CD4-positive, alpha-beta T cell treated with Interleukin-4 for 1 hour (primary cell): Measurements from ENCODE around the gene EFNA1.

ENCODE experiments used
- DNase-seq, 2 donors: peaks; one replicate each; pipeline ENCODE4 v3.0.0-alpha.2; 2020 to 2022

EFNA1 gene

GRCh38 chr1:155176544-155177071 is 48.9 kb downstream of the EFNA1 start:
- DNase-seq = peak; percentile 85 to 86

- peak in 1 of 2 donors; percentile 2 for DNase-seq
Observed at GRCh38 chr1:155177192-155177917, 49.7 kb downstream of the EFNA1 start.

- peak in 1 of 2 donors; percentile 9 for DNase-seq
Observed at GRCh38 chr1:155177918-155178281, 50.2 kb downstream of the EFNA1 start.

GRCh38 chr1:155178441-155179111 is 50.9 kb downstream of the EFNA1 start:
- DNase-seq = peak in 1 of 2 donors; percentile 36

- no peak for DNase-seq
Observed at GRCh38 chr1:155179112-155180031, 51.7 kb downstream of the EFNA1 start.

GRCh38 chr1:155181371-155182051 is 53.8 kb downstream of the EFNA1 start:
- no peak for DNase-seq

- DNase-seq = no peak
Observed at GRCh38 chr1:155182052-155182550, 54.4 kb downstream of the EFNA1 start.

- no peak for DNase-seq
Observed at GRCh38 chr1:155183775-155184221, 56.1 kb downstream of the EFNA1 start.

GRCh38 chr1:155184351-155184811 is 56.7 kb downstream of the EFNA1 start:
- no peak for DNase-seq
